GM10266 (cell line): ENCODE results near the gene FRMD8.

Experiments used
- DNase-seq: peaks from one replicate; pipeline ENCODE4 v3.0.0; 2012; ENCODE audit errors: extremely low spot score
- TF ChIP-seq, protein P1 (sequence below): IDR thresholded peaks from 2 replicates; pipeline ENCODE4 v1.5.1; 2012; ENCODE audit warnings: mild to moderate bottlenecking, low read depth; ENCODE audit not compliant: control insufficient read depth, insufficient read depth; ENCODE audit errors: missing control alignments

Gene FRMD8

DNA sequence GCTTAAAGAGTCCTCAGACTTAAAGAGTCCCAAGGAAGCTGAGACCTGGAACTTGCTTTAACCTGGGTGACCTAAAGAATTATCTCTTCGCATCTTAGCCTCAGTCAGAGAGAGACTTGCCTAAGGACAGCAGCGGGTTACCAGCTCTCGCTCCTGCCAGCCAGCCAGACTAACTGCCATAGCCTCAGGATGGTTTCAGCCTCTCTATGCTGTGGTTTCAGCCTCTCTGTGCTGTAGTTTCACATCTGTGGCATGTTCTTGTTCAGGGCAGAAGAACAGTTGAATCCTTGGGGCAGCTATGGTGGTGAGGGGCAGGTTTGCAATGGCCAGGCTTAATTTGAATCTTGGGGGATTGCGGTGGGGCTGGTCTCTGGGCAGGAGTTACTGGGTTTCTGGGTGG lies 2.3 kb downstream of the FRMD8 start:
- TF ChIP-seq, protein P1, sequence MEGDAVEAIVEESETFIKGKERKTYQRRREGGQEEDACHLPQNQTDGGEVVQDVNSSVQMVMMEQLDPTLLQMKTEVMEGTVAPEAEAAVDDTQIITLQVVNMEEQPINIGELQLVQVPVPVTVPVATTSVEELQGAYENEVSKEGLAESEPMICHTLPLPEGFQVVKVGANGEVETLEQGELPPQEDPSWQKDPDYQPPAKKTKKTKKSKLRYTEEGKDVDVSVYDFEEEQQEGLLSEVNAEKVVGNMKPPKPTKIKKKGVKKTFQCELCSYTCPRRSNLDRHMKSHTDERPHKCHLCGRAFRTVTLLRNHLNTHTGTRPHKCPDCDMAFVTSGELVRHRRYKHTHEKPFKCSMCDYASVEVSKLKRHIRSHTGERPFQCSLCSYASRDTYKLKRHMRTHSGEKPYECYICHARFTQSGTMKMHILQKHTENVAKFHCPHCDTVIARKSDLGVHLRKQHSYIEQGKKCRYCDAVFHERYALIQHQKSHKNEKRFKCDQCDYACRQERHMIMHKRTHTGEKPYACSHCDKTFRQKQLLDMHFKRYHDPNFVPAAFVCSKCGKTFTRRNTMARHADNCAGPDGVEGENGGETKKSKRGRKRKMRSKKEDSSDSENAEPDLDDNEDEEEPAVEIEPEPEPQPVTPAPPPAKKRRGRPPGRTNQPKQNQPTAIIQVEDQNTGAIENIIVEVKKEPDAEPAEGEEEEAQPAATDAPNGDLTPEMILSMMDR = no peak
- DNase-seq = no peak

DNA sequence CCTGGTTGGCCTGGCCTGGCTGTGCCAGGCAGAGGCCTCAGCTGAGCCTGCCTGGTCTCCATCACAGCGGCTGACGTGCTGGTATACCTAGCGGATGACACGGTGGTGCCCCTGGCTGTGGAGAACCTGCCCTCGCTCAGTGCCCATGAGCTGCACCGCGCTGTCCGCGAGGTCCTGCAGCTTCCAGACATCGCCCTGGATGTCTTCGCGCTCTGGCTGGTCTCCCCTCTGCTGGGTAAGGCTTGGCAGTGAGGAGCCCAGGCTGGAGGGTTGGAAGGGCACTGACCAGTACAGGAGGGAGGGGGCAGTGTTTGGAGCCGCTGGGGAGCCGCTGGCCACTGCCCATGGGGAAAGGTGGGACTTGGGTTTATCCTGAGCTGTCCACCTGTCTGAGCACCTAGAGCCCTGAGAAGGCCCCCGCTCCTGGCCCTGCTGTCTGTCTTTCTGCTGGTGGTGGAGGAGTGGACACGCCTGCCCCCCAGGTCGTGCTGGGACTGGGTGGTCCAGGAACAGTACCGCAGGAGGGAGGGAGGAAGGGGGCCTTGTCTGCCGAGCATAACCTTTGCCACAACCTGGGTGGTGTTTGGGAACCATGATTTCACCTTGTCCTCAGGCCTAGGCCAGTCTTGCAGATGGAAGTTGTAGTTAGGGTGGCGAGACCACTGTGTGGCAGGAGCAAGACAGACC lies 3.0 kb downstream of the FRMD8 start:
- no peak for DNase-seq
- TF ChIP-seq, protein P1 = no peak

DNA sequence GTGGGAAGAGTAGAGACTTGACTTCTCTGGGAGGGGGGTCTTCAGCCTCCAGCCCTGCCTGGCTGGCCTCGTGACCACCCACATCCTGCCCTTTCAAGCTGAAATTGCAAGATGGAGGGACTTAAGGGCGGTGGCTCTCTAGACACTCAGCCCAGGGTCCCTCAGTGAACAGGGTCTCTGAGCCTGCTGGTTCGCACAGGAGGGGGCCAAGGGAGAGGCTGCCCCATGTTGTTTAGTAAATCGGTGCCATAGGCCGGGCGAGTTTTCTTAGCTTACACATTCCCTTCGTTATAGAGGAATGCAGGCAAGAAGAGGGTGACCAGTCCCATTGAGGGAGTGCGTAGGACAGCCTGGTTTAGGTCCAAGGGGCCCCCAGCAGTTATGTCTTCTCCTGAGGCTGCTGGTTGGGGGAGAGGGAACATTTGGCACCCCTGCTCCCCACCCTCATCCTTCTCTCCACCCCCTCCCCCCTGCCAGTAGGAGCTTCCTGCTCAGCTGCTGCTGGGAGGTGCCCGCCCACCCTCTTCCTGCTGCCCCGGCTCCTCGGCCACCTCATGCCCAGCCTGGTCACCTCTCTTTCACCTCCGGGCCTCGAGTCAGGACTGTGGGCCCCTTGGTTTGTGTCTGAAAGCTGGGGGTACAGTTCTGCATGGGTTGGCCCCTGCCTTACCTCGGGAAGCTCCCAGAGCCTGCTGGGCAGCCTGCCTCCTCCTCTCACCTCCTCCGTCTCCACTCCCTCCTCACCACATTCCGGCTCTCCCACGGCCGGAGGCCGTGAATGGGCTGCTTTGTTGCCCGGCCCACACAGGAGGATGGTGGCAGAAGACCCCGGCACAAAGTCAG lies 3.9 kb downstream of the FRMD8 start:
- TF ChIP-seq, protein P1 = no peak
- peak; percentile 15 for DNase-seq

DNA sequence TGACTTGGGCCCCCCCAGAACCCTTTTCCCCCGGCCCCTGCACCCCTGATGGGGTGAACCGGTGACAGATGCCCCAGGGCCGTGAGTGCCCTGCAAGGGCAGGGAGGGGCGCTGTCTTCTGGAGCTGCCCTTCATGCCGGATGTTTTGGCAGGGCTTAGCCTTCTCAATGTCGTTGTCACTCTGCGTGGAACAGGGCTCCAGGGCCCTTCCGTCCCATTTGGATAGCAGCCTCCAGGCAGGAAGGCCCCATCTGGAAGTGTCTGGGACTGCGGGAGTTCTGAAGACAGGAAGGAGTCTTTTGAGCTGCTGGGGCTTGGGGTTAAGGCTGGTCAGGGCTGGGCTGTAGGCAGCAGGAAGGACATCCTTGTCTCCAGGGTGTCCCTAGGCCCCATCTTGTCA lies 4.6 kb downstream of the FRMD8 start:
- peak; percentile 22 for DNase-seq
- TF ChIP-seq, protein P1 = no peak

DNA sequence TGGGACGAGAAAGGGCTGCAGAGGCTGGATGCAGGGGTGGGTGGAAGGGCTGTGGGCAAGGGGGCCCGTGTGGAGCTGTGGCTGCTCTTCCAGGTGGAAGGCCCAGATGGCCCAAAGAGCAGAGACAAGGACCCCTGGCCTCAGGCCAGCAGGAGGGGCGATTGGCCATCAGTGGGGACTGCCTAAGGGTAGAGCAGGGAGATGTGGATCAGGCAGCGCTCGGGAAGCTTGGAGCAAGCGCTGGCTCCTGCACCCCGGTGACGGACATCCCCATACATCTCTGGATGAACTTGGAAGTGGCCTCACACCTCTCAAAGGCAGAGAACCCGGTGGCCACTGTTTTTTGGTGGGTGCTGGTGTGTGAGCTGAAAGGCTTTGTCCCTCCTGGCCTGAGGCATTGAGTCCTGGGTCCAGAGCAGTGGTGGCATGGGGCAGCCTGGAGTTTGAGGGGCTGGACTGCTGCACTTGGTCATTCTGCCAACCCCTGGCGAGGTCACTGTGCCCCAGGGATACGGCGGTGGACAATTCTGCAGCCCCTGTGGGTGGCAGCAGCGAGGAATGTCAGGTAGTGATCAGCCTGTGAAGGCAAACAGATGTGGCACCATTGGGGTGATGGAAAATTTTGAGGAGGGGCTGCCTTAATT lies 5.9 kb downstream of the FRMD8 start:
- TF ChIP-seq, protein P1 = no peak
- DNase-seq = no peak

DNA sequence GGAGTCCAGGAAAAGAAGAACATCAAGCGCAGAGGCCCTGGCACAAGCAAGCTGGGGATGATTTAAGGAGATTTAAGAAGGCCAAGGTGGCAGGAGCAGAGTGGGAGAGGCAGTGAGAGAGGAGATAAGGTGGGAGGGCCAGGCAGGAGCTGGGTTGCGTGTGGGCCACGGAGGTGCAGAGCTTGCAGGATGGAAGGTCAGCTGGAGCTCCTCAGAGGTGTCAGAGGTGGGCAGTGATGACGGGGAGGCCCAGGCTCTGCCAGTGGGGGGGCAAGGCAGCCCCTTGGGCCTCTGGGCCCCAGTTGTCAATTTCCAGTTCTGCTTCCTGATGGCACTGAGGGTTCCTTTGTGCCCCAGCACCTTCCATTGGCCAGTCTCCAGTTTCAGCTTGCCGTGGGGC lies 6.5 kb downstream of the FRMD8 start:
- DNase-seq = peak; percentile 12
- TF ChIP-seq, protein P1 = no peak

DNA sequence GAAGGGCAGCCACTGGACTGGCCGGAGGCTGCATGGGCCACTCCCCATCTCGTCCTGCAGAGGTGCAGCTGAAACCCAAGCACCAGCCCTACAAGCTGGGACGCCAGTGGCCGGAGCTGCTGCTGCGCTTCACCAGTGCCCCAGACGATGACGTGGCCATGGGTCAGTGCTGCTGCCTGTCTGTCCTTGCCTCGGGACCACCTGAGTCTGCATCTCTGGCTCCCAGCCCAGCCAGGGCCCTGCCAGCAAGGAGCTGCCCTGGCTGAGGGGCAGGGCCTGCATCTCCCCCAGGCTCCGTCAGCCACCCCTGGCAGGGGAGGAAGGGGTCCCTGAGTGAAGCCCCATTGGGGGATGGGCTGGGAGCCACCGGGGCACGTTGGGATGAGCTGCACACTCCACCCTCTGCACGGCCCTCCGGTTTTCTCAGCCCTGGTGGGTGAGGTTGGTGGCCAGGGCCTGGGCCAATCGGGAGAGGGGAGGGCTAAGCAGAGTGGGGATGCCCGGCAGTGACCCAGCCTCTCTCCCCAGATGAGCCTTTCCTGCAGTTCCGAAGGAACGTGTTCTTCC lies 7.2 kb downstream of the FRMD8 start:
- peak; percentile 15 for DNase-seq

More for the DNA sequence above, 7.2 kb downstream of the FRMD8 start:
- TF ChIP-seq, protein P1 = no peak
